CD4-positive, alpha-beta T cell treated with Interleukin-2 at 100 ng/mL for 4 hours (primary cell): ENCODE data around the gene TRPM6.

ENCODE experiments used
- DNase-seq: peaks from one replicate; pipeline ENCODE4 v3.0.0-alpha.2; 2020; ENCODE audit warnings: low spot score

The TRPM6 gene

GRCh38 chr9:74773886-74774479 is 113.7 kb downstream of the TRPM6 start:
- DNase-seq, result peak; percentile 77

GRCh38 chr9:74772121-74772520 is 115.6 kb downstream of the TRPM6 start:
- no peak for DNase-seq

- DNase-seq, result no peak
Observed at GRCh38 chr9:74771672-74772071, 116.0 kb downstream of the TRPM6 start.

- DNase-seq, result no peak
Observed at GRCh38 chr9:74771262-74771585, 116.5 kb downstream of the TRPM6 start.

- DNase-seq, result peak; percentile 24
Observed at GRCh38 chr9:74770508-74771261, 117.0 kb downstream of the TRPM6 start.

- no peak for DNase-seq
Observed at GRCh38 chr9:74765481-74765971, 122.2 kb downstream of the TRPM6 start.

GRCh38 chr9:74762950-74763349 is 124.8 kb downstream of the TRPM6 start:
- DNase-seq, result no peak

GRCh38 chr9:74760031-74760700 is 127.6 kb downstream of the TRPM6 start:
- no peak for DNase-seq

GRCh38 chr9:74755999-74756398 is 131.7 kb downstream of the TRPM6 start:
- DNase-seq, result no peak

GRCh38 chr9:74755355-74755754 is 132.4 kb downstream of the TRPM6 start:
- no peak for DNase-seq

- DNase-seq, result no peak
Observed at GRCh38 chr9:74753650-74754049, 134.1 kb downstream of the TRPM6 start.

- DNase-seq, result no peak
Observed at GRCh38 chr9:74748966-74749365, 138.8 kb downstream of the TRPM6 start.

- peak; percentile 4 for DNase-seq
Observed at GRCh38 chr9:74742792-74743730, 144.7 kb downstream of the TRPM6 start.

GRCh38 chr9:74742191-74742790 is 145.4 kb downstream of the TRPM6 start:
- no peak for DNase-seq

- no peak for DNase-seq
Observed at GRCh38 chr9:74736646-74737045, 151.1 kb downstream of the TRPM6 start.

GRCh38 chr9:74735761-74736160 is 152.0 kb downstream of the TRPM6 start:
- DNase-seq, result no peak

GRCh38 chr9:74729136-74729695 is 158.5 kb downstream of the TRPM6 start:
- no peak for DNase-seq

- no peak for DNase-seq
Observed at GRCh38 chr9:74728176-74728575, 159.5 kb downstream of the TRPM6 start.

GRCh38 chr9:74726581-74726980 is 161.1 kb downstream of the TRPM6 start:
- DNase-seq, result no peak

GRCh38 chr9:74724317-74724716 is 163.4 kb downstream of the TRPM6 start:
- DNase-seq, result no peak
